OCI-LY1 (cell line): Measurements from ENCODE around the gene TIMP3.

Experiments used
- H2AFZ ChIP-seq: fragments of 200-600 bp; sonication (generic), shearing (Covaris generic); 2 replicates; pipeline ENCODE4 v1.6.0; 2014; ENCODE audit warnings: antibody characterized with exemption, mild to moderate bottlenecking, low read length
- H3F3A ChIP-seq: fragments of 200-600 bp; sonication (generic), shearing (Covaris generic); 2 replicates; pipeline ENCODE4 v1.6.0; 2014; ENCODE audit warnings: mild to moderate bottlenecking, antibody characterized with exemption, low read length, moderate library complexity; ENCODE audit not compliant: insufficient read depth
- H3K27ac ChIP-seq: fragments of 200-600 bp; sonication (generic); 2 replicates; pipeline ENCODE4 v1.5.1; 2014; ENCODE audit warnings: low read length, mixed run types, mild to moderate bottlenecking, low read depth; ENCODE audit not compliant: poor library complexity, severe bottlenecking
- H3K27me3 ChIP-seq: fragments of 200-600 bp; sonication (generic); 2 replicates; pipeline ENCODE4 v1.6.0; 2014; ENCODE audit warnings: antibody characterized with exemption, mild to moderate bottlenecking, low read length, moderate library complexity; ENCODE audit not compliant: insufficient read depth
- H3K36me3 ChIP-seq: fragments of 200-600 bp; sonication (generic); 2 replicates; pipeline ENCODE4 v1.6.1; 2014; ENCODE audit warnings: mild to moderate bottlenecking, antibody characterized with exemption, low read length, moderate library complexity, mixed read lengths; ENCODE audit not compliant: insufficient read depth
- H3K4me1 ChIP-seq: fragments of 200-600 bp; sonication (generic); 2 replicates; pipeline ENCODE4 v1.5.1; 2014; ENCODE audit warnings: mild to moderate bottlenecking, low read length, moderate library complexity; ENCODE audit not compliant: insufficient read depth, severe bottlenecking
- H3K4me2 ChIP-seq: fragments of 200-600 bp; sonication (generic), shearing (Covaris generic); 2 replicates; pipeline ENCODE4 v1.6.1; 2014; ENCODE audit warnings: low read length
- H3K4me3 ChIP-seq: fragments of 200-600 bp; sonication (generic); 2 replicates; pipeline ENCODE4 v1.5.1; 2014; ENCODE audit warnings: low read length, low read depth, mild to moderate bottlenecking, mixed read lengths; ENCODE audit not compliant: poor library complexity, severe bottlenecking
- H3K79me2 ChIP-seq: fragments of 200-600 bp; shearing (Covaris generic); 2 replicates; pipeline ENCODE4 v1.6.1; 2016; ENCODE audit warnings: mixed run types, low read length, mixed read lengths; ENCODE audit not compliant: insufficient read depth
- H3K9ac ChIP-seq: fragments of 200-600 bp; sonication (generic), shearing (Covaris generic); 2 replicates; pipeline ENCODE4 v1.6.1; 2014; ENCODE audit warnings: mild to moderate bottlenecking, low read length, mixed read lengths
- H3K9me2 ChIP-seq: fragments of 200-600 bp; sonication (generic), shearing (Covaris generic); 2 replicates; pipeline ENCODE4 v1.6.1; 2014; ENCODE audit warnings: low read depth, mild to moderate bottlenecking, low read length, mixed read lengths
- H3K9me3 ChIP-seq: fragments of 200-600 bp; shearing (Covaris generic); 2 replicates; pipeline ENCODE4 v1.6.1; 2014; ENCODE audit warnings: low read length, mixed read lengths
- H4K20me1 ChIP-seq: fragments of 200-600 bp; sonication (generic), shearing (Covaris generic); 2 replicates; pipeline ENCODE4 v1.6.0; 2016; ENCODE audit warnings: mild to moderate bottlenecking, low read length; ENCODE audit not compliant: insufficient read depth
- EZH2 ChIP-seq: fragments of 200-600 bp; sonication (generic), shearing (Covaris generic); IDR thresholded peaks from 2 replicates; pipeline ENCODE4 v1.8.0; 2017; ENCODE audit warnings: borderline replicate concordance, mixed run types, mild to moderate bottlenecking, antibody characterized with exemption, low read length, moderate library complexity, mixed read lengths
- TF ChIP-seq, protein P1 (sequence below): fragments of 200-600 bp; sonication (generic), shearing (Covaris generic); IDR thresholded peaks from 2 replicates; pipeline ENCODE4 v1.5.1; 2017; ENCODE audit warnings: mild to moderate bottlenecking, antibody characterized with exemption, low read length, moderate library complexity, mixed read lengths

The TIMP3 gene

DNA sequence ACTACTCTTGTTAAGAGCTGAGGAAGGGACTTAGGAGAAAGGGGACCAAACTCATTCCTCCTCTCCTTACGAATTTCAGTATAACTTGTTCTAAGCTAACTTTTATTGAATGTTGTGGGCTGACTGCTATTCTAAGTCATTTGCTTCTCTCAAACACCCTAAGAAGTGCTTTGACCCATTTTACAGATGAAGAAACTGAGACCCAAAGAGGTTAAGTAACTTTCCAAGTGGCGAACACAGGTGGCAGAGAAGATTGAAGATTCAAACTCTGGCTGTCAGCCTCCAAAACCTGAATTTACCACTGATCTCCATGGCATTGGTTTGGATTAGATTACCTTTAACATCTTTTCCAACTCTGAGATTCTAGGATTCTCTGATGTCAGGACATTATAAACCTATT lies 52.2 kb downstream of the TIMP3 start:
- Histone ChIP-seq H3K36me3 (no peaks in the 10 kb centered on the region), H3K9ac (no peak overlapping the region), H3K4me3 (no peak overlapping the region), H3K4me2 (no peak overlapping the region), H3K27me3 (no peaks in the 10 kb centered on the region; the same call in 1 of the 2 replicates), H3F3A (no peaks in the 10 kb centered on the region), H3K9me2 (no peaks in the 10 kb centered on the region), H2AFZ (no peak overlapping the region), H3K9me3 (no peaks in the 10 kb centered on the region), H3K27ac (no peak overlapping the region), H3K4me1 (no peaks in the 10 kb centered on the region), H4K20me1 (no peaks in the 10 kb centered on the region), H3K79me2 (no peaks in the 10 kb centered on the region)
- no peak for TF ChIP-seq EZH2
- TF ChIP-seq, protein P1, sequence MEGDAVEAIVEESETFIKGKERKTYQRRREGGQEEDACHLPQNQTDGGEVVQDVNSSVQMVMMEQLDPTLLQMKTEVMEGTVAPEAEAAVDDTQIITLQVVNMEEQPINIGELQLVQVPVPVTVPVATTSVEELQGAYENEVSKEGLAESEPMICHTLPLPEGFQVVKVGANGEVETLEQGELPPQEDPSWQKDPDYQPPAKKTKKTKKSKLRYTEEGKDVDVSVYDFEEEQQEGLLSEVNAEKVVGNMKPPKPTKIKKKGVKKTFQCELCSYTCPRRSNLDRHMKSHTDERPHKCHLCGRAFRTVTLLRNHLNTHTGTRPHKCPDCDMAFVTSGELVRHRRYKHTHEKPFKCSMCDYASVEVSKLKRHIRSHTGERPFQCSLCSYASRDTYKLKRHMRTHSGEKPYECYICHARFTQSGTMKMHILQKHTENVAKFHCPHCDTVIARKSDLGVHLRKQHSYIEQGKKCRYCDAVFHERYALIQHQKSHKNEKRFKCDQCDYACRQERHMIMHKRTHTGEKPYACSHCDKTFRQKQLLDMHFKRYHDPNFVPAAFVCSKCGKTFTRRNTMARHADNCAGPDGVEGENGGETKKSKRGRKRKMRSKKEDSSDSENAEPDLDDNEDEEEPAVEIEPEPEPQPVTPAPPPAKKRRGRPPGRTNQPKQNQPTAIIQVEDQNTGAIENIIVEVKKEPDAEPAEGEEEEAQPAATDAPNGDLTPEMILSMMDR, result no peak

DNA sequence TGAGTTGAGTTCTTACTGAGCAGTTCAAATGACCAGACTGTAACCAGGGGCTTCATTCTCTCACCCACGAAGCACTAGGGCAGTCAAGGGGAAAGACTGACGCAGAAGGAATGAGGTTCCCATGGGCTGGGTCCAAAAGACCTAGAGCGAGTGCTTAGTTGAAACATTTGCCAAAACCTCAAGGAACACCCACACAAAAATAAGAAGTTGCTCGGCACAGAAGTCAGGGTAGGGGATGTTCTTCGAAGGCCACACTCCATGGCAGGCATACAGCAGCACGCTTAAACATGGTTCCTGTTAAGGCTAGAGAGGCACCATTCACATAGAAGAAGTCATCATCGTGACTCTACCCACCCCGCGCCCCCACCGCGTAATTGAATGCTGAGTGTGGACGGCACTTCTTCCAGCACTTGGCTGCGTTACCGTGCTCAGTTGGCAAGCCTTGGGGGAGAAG lies 52.9 kb downstream of the TIMP3 start:
- TF ChIP-seq EZH2, result no peak
- TF ChIP-seq, protein P1, result no peak
- no peaks in the 10 kb centered on the region for H3K79me2 ChIP-seq

DNA sequence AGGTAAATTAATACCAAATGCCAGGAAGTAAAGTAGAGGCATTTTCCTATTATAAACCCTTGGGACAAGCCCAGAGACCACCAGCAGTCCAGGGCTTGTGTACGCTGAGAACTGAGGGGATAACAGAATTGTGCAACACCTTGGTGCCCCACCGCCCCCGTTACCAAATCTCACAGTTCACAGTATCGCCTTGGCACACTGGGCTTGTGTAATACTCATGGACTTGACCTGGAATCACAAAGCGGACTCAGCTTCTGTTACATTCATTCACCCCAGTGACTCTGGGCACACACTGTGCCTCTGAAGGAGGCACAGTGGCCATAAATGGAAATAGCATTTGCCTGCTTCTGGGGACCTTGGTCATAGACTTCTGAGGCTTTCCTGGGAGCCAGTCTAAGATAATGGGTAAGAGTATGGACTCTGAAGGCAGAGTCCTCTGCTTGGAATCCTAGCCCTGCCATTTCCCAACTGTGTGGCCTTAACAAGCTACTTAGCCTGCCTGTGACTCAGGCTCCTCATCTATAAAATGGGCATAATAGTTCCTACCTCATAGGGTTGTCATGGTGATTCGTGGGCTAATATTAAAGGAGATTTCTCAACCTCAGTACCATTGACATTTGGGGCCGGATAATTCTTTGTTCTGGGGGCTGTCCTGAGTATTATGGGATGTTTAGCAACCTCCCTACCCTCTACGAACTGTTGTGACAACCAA lies 53.7 kb downstream of the TIMP3 start:
- Histone ChIP-seq H3K4me2 (no peak overlapping the region), H3K9me3 (no peaks in the 10 kb centered on the region), H3K27ac (no peak overlapping the region), H3K9me2 (no peaks in the 10 kb centered on the region), H3K9ac (no peak overlapping the region), H3K4me3 (no peak overlapping the region), H3F3A (no peaks in the 10 kb centered on the region), H3K4me1 (no peaks in the 10 kb centered on the region), H2AFZ (no peak overlapping the region), H3K27me3 (no peaks in the 10 kb centered on the region; the same call in 1 of the 2 replicates), H3K36me3 (no peaks in the 10 kb centered on the region), H3K79me2 (no peaks in the 10 kb centered on the region), H4K20me1 (no peaks in the 10 kb centered on the region)
- TF ChIP-seq, protein P1, result no peak
- no peak for TF ChIP-seq EZH2

More for the DNA sequence above, 52.9 kb downstream of the TIMP3 start:
- H4K20me1 ChIP-seq, result no peaks in the 10 kb centered on the region
- no peaks in the 10 kb centered on the region for H3K9me3 ChIP-seq
- H3K9me2 ChIP-seq, result no peaks in the 10 kb centered on the region
- H3K4me3 ChIP-seq, result no peak overlapping the region
- no peaks in the 10 kb centered on the region for H3F3A ChIP-seq
- no peaks in the 10 kb centered on the region for H3K4me1 ChIP-seq
- no peak overlapping the region for H2AFZ ChIP-seq
- H3K9ac ChIP-seq, result no peak overlapping the region
- H3K27me3 ChIP-seq, result no peaks in the 10 kb centered on the region; the same call in 1 of the 2 replicates
- no peak overlapping the region for H3K4me2 ChIP-seq
- H3K27ac ChIP-seq, result no peak overlapping the region
- no peaks in the 10 kb centered on the region for H3K36me3 ChIP-seq
